ENCODE measurements around the gene GUCA2B. TPM values are rescaled to one million over a fixed set of nuclear protein-coding genes. Genes with fewer than 3 reads are reported as not detected.

GUCA2B gene
- not detected for total RNA-seq
- long read RNA-seq = 0 reads

GRCh38 chr1:42152907-42153600, at the start of gene GUCA2B:
Gene GUCA2B, plus strand, starts transcription at chr1:42153410. Its CDS starts 41 bp downstream, at chr1:42153451.
- intact Hi-C loops (cut with DNase I) = no loop called here
- no peak for ATAC-seq
- DNase-seq (ENCODE audit: missing footprints) = no peak

GRCh38 chr1:42105025-42105424, 48.2 kb upstream of the GUCA2B start:
- intact Hi-C loops (cut with DNase I) = no loop called here
- DNase-seq (ENCODE audit: missing footprints) = no peak

GRCh38 chr1:42108309-42108708, 44.9 kb upstream of the GUCA2B start:
- ATAC-seq (no peak), DNase-seq (ENCODE audit: missing footprints) (no peak)
- intact Hi-C loops (cut with DNase I) = no loop called here

More at GRCh38 chr1:42105025-42105424, 48.2 kb upstream of the GUCA2B start:
- no peak for ATAC-seq

- no peak for DNase-seq (ENCODE audit: missing footprints)
- intact Hi-C loops (cut with DNase I) = no loop called here
- no peak for ATAC-seq
Measured at GRCh38 chr1:42109600-42109999, 43.6 kb upstream of the GUCA2B start.

GRCh38 chr1:42114229-42114628, 39.0 kb upstream of the GUCA2B start:
- no peak for DNase-seq (ENCODE audit: missing footprints)

GRCh38 chr1:42117214-42117613, 36.0 kb upstream of the GUCA2B start:
- no peak for ATAC-seq
- DNase-seq (ENCODE audit: missing footprints) = no peak
- intact Hi-C loops (cut with DNase I) = no loop called here

More at GRCh38 chr1:42114229-42114628, 39.0 kb upstream of the GUCA2B start:
- intact Hi-C loops (cut with DNase I) = no loop called here
- no peak for ATAC-seq

- no peak for ATAC-seq
Measured at GRCh38 chr1:42118125-42118524, 35.1 kb upstream of the GUCA2B start.

GRCh38 chr1:42122408-42122807, 30.8 kb upstream of the GUCA2B start:
- DNase-seq (ENCODE audit: missing footprints) = no peak
- intact Hi-C loops (cut with DNase I) = no loop called here
- no peak for ATAC-seq

More at GRCh38 chr1:42118125-42118524, 35.1 kb upstream of the GUCA2B start:
- intact Hi-C loops (cut with DNase I) = no loop called here
- no peak for DNase-seq (ENCODE audit: missing footprints)

GRCh38 chr1:42125552-42125951, 27.7 kb upstream of the GUCA2B start:
- no peak for DNase-seq (ENCODE audit: missing footprints)
- intact Hi-C loops (cut with DNase I) = no loop called here
- ATAC-seq = no peak

GRCh38 chr1:42127767-42128166, 25.4 kb upstream of the GUCA2B start:
- intact Hi-C loops (cut with DNase I) = no loop called here
- DNase-seq (ENCODE audit: missing footprints) (no peak), ATAC-seq (no peak)

GRCh38 chr1:42128499-42128898, 24.7 kb upstream of the GUCA2B start:
- intact Hi-C loops (cut with DNase I) = no loop called here
- DNase-seq (ENCODE audit: missing footprints) (no peak), ATAC-seq (no peak)

- ATAC-seq (no peak), DNase-seq (ENCODE audit: missing footprints) (no peak)
- intact Hi-C loops (cut with DNase I) = no loop called here
Measured at GRCh38 chr1:42128964-42129363, 24.2 kb upstream of the GUCA2B start.

GRCh38 chr1:42130061-42130660, 23.0 kb upstream of the GUCA2B start:
- intact Hi-C loops (cut with DNase I) = no loop called here
- no peak for DNase-seq (ENCODE audit: missing footprints)
- no peak for ATAC-seq

- intact Hi-C loops (cut with DNase I) = no loop called here
- DNase-seq (ENCODE audit: missing footprints) = no peak
- no peak for ATAC-seq
Measured at GRCh38 chr1:42133390-42133789, 19.8 kb upstream of the GUCA2B start.

- intact Hi-C loops (cut with DNase I) = no loop called here
- no peak for ATAC-seq
- DNase-seq (ENCODE audit: missing footprints) = no peak
Measured at GRCh38 chr1:42133809-42134526, 19.2 kb upstream of the GUCA2B start.

GRCh38 chr1:42135426-42135825, 17.8 kb upstream of the GUCA2B start:
- DNase-seq (ENCODE audit: missing footprints) = no peak

GRCh38 chr1:42136466-42136865, 16.7 kb upstream of the GUCA2B start:
- intact Hi-C loops (cut with DNase I) = no loop called here
- no peak for DNase-seq (ENCODE audit: missing footprints)

More at GRCh38 chr1:42135426-42135825, 17.8 kb upstream of the GUCA2B start:
- no peak for ATAC-seq
- intact Hi-C loops (cut with DNase I) = no loop called here

GRCh38 chr1:42137766-42138165, 15.4 kb upstream of the GUCA2B start:
- intact Hi-C loops (cut with DNase I) = no loop called here
- ATAC-seq (no peak), DNase-seq (ENCODE audit: missing footprints) (no peak)

More at GRCh38 chr1:42136466-42136865, 16.7 kb upstream of the GUCA2B start:
- ATAC-seq = no peak

- DNase-seq (ENCODE audit: missing footprints) (no peak), ATAC-seq (no peak)
- intact Hi-C loops (cut with DNase I) = no loop called here
Measured at GRCh38 chr1:42138586-42138985, 14.6 kb upstream of the GUCA2B start.

GRCh38 chr1:42139444-42139843, 13.8 kb upstream of the GUCA2B start:
- no peak for ATAC-seq
- DNase-seq (ENCODE audit: missing footprints) = no peak
- intact Hi-C loops (cut with DNase I) = no loop called here
